Activated naive CD8-positive, alpha-beta T cell treated with anti-CD3 and anti-CD28 coated beads, Interleukin-2, amount 50 U/mL, for 24 hours (primary cell): Measurements from ENCODE around the gene GABPA.

Source experiments
- ATAC-seq: fragments of 150-1000 bp; cut with Tn5 transposase; one replicate; pipeline ENCODE4 v1.10.0; 2021
- DNase-seq: peaks from one replicate; pipeline ENCODE4 v3.0.0; 2021
- H3K27ac Mint-ChIP-seq: one replicate; pipeline ENCODE4 v1.8.0; 2021; ENCODE audit warnings: mild to moderate bottlenecking, mixed read lengths
- H3K27me3 Mint-ChIP-seq: one replicate; pipeline ENCODE4 v1.8.0; 2021; ENCODE audit warnings: mixed read lengths
- H3K36me3 Mint-ChIP-seq: one replicate; pipeline ENCODE4 v1.8.0; 2021; ENCODE audit warnings: low read depth, mixed read lengths
- H3K4me1 Mint-ChIP-seq: one replicate; pipeline ENCODE4 v1.8.0; 2021; ENCODE audit warnings: mixed read lengths
- H3K4me3 Mint-ChIP-seq: one replicate; pipeline ENCODE4 v1.8.0; 2021; ENCODE audit warnings: mild to moderate bottlenecking, moderate library complexity, mixed read lengths
- H3K9me3 Mint-ChIP-seq: one replicate; pipeline ENCODE4 v1.8.0; 2021; ENCODE audit warnings: mixed read lengths

GABPA gene

DNA sequence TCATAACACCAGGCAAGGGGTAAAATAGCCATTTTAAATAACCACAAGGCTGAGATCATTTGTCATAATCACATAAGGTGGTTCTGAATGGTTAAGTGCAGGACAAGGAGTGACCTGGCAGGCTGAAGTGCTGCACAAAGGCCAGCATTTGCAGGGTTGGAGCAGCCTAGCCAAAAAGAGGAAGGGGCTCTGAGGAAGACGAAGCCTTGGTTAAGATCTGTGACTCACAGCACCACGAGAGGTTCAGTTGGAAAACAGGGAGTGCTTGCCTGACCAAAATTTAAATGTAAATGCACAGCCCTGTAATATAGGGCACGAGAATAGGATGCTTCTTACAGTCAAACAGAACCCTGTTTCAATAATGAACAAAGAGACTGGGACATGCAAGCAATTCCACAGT, 12.1 kb upstream of the GABPA start:
- peaks cover 48% of the 10 kb centered on the region for H3K36me3 Mint-ChIP-seq
- no peaks in the 10 kb centered on the region for H3K4me1 Mint-ChIP-seq
- no peaks in the 10 kb centered on the region for H3K9me3 Mint-ChIP-seq
- DNase-seq (no peak), ATAC-seq (no peak)
- no peaks in the 10 kb centered on the region for H3K27me3 Mint-ChIP-seq
- H3K27ac Mint-ChIP-seq, result no peak overlapping the region
- no peak overlapping the region for H3K4me3 Mint-ChIP-seq

DNA sequence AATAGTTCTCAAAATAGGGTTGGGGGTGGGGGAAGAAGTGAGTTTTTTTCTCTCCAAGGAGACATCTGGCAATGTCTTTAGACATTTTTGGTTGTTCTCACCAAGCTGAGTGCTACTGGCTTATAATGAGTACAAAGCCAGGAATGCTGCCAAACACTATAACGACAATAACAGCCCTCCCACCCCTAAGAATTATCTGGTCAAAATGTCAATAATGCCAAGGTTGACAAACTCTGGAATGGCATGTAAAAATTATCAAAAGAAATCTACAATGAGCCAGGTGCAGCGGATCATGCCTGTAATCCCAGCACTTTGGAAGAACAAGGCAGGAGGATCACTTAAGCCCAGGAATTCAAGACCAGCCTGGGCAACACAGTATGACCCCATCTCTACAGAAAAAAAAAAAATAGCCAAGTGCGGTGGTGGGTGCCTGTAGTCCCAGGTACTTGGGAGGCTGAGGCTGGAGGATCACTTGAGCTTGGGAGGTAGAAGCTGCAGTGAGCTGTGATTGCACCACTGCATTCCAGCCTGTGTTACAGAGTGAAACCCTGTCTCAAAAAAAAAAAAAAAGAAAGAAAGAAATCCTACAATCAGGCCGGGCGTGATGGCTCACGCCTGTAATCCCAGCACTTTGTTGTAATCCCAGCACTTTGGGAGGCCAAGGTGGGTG, 2.5 kb upstream of the GABPA start:
- peaks cover 56% of the 10 kb centered on the region for H3K36me3 Mint-ChIP-seq
- no peak overlapping the region for H3K27ac Mint-ChIP-seq
- DNase-seq, result no peak
- peaks cover 36% of the 10 kb centered on the region for H3K4me1 Mint-ChIP-seq
- no peak overlapping the region for H3K4me3 Mint-ChIP-seq
- H3K27me3 Mint-ChIP-seq, result peaks cover 3% of the 10 kb centered on the region
- no peak for ATAC-seq
- no peaks in the 10 kb centered on the region for H3K9me3 Mint-ChIP-seq

DNA sequence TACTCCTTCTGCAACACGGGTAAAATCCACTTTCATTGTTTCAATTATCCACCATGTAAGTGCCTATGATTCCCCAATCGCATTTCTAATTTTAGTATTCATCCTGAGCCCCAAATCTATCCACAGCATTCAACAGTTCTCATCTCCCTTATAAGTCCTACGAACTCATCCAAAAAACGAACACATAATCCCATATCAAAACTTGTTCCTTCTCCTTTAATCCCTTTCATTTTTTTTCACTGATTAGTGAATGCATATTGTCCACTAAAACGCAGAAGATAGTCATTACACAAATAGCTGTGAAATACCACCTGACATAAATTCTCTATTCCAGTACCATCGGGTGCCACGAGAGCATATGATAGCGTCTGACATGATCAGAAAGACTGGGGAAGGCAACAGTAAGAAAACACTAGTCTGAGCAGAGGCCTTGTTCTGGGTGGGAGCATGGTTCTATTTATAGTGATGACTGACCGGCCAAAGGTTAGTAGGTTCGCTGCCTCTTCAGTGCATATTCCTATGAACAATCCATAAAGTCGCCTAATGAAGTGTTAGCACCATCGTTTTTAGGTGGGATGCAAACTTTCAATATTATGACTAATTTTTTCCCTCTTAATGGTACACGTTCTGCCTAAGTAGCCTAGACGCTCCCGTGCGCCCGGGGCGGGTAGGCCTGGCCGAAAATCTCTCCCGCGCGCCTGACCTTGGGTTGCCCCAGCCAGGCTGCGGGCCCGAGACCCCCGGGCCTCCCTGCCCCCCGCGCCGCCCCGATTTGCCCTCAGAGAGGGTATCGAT, 716 bp upstream of the GABPA start:
- Mint-ChIP-seq H3K27ac (peak overlapping the region; percentile 100), H3K27me3 (peaks cover 3% of the 10 kb centered on the region), H3K4me1 (peaks cover 48% of the 10 kb centered on the region), H3K4me3 (peak overlapping the region; percentile 99), H3K36me3 (peaks cover 39% of the 10 kb centered on the region), H3K9me3 (no peaks in the 10 kb centered on the region)
- peak; percentile 40 for DNase-seq
- ATAC-seq, result no peak

DNA sequence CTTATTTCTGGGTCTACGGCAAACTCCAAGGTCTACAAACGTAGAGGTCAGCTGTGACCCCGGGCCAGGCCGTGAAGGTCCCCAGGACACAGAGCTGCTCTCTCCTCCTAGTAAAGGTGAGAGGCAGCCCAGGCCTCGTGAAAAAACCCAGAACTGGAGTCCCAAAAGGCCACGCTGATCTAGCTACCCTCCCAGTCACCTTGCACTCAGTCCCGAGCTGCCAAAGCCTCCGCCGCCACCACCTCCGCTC, 193 bp upstream of the GABPA start:
- peaks cover 35% of the 10 kb centered on the region for H3K36me3 Mint-ChIP-seq
- H3K27ac Mint-ChIP-seq, result peak overlapping the region; percentile 100
- peaks cover 51% of the 10 kb centered on the region for H3K4me1 Mint-ChIP-seq
- no peak for DNase-seq
- no peaks in the 10 kb centered on the region for H3K9me3 Mint-ChIP-seq
- peaks cover 3% of the 10 kb centered on the region for H3K27me3 Mint-ChIP-seq
- peak overlapping the region; percentile 99 for H3K4me3 Mint-ChIP-seq
- ATAC-seq, result no peak

DNA sequence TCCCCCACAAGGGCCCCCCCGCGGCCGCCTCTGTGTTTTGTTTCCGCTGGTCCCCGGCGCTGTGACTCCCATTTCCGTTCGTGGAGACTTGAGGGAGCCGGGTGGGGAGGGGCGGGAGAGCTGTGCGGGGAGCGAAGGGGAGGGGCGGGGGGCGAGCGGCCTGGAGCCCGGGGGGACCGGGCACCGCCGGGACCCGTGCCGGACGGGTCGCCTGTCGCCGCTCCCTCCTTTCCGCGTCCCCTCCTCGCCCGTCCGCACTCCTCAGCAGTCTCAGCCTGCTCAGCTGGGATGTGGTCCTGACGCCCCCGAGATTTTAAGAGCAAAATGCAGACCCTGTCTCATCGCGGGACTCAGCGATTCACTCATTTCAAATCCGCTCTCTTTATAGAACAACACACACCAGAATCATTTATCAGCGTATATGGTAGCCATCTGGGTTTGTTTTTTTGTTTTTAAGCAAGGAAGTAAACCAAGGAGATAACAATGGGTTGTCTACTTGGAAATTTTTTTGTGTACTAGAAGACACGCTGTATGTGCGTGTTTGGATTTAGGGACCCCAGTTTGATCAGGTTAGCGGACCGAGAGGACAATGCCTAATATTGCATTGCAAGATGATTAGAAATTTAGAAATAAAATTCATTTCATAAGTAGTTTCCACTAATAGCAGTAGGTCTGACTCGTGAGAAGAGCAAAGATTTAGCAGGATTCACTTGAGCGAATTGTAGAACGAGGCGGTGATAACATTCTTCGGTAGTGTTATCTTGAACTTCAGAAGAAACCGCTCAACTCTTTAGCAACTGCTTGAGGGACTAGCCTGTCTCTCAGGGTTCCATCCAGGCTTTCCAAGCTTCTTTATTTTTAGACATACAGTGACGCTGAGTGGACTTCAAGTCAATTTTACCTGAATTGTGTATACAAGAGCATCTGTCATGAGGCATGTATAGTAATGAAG, 1.1 kb downstream of the GABPA start:
- peaks cover 3% of the 10 kb centered on the region for H3K27me3 Mint-ChIP-seq
- peak overlapping the region; percentile 97 for H3K27ac Mint-ChIP-seq
- H3K4me3 Mint-ChIP-seq, result peak overlapping the region; percentile 99
- H3K4me1 Mint-ChIP-seq, result peaks cover 49% of the 10 kb centered on the region
- DNase-seq (peak; percentile 81), ATAC-seq (peak; percentile 37)
- no peaks in the 10 kb centered on the region for H3K9me3 Mint-ChIP-seq
- peaks cover 26% of the 10 kb centered on the region for H3K36me3 Mint-ChIP-seq

GRCh38 chr21:25737421-25737820, 2.6 kb downstream of the GABPA start:
- H3K36me3 Mint-ChIP-seq, result peaks cover 25% of the 10 kb centered on the region
- H3K4me3 Mint-ChIP-seq, result no peak overlapping the region
- DNase-seq (no peak), ATAC-seq (no peak)
- H3K9me3 Mint-ChIP-seq, result no peaks in the 10 kb centered on the region
- no peak overlapping the region for H3K27ac Mint-ChIP-seq
- H3K4me1 Mint-ChIP-seq, result peaks cover 45% of the 10 kb centered on the region
- peaks cover 3% of the 10 kb centered on the region for H3K27me3 Mint-ChIP-seq

DNA sequence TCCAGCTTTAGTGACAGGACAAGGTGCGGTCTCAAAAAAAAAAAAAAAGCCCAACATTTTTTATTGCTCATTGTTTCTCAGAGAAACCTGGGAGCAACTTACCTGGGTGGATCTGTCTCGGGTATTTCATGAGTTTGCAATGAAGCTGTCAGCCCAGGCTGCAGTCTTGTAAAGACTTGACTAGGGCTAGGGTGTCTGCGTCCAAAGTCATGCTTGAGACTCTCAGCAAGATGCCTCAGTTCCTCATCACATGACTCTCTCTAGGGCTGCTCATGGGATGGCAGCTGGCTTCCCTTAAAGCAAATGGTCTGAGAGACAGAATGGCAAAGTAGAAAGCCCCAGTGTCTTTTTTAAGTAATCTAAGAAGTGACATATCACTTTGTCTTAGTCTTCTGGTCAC, 8.1 kb downstream of the GABPA start:
- DNase-seq (no peak), ATAC-seq (no peak)
- Mint-ChIP-seq H3K4me1 (peaks cover 10% of the 10 kb centered on the region), H3K4me3 (no peak overlapping the region), H3K9me3 (no peaks in the 10 kb centered on the region), H3K36me3 (peaks cover 6% of the 10 kb centered on the region), H3K27ac (no peak overlapping the region), H3K27me3 (no peaks in the 10 kb centered on the region)

GRCh38 chr21:25744854-25745253, 10.1 kb downstream of the GABPA start:
- Mint-ChIP-seq H3K36me3 (peaks cover 16% of the 10 kb centered on the region), H3K27ac (no peak overlapping the region), H3K4me1 (peaks cover 3% of the 10 kb centered on the region), H3K27me3 (no peaks in the 10 kb centered on the region), H3K4me3 (no peak overlapping the region), H3K9me3 (no peaks in the 10 kb centered on the region)
- DNase-seq, result no peak
- ATAC-seq, result no peak

DNA sequence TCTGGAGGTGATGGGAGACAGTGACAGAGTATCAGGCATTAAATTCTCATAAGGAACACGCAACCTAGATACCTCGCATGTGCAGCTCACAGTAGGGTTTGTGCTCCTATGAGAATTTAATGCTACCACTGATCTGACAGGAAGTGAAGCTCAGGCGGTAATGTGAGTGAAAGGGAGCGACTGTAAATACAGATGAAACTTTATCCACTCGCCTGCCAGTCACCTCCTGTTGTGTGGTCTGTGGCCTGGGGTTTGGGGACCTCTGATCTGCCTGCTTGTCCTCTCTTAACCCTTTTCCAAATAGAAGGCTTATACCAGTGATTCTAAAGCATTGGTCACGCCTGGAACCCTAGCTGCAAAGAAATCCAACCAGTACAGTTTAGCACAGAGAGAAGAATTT, 15.3 kb downstream of the GABPA start:
- ATAC-seq (peak; percentile 46), DNase-seq (no peak)
- peaks cover 30% of the 10 kb centered on the region for H3K36me3 Mint-ChIP-seq
- no peaks in the 10 kb centered on the region for H3K27me3 Mint-ChIP-seq
- H3K4me1 Mint-ChIP-seq, result peaks cover 7% of the 10 kb centered on the region
- no peak overlapping the region for H3K27ac Mint-ChIP-seq
- no peak overlapping the region for H3K4me3 Mint-ChIP-seq
- no peaks in the 10 kb centered on the region for H3K9me3 Mint-ChIP-seq

DNA sequence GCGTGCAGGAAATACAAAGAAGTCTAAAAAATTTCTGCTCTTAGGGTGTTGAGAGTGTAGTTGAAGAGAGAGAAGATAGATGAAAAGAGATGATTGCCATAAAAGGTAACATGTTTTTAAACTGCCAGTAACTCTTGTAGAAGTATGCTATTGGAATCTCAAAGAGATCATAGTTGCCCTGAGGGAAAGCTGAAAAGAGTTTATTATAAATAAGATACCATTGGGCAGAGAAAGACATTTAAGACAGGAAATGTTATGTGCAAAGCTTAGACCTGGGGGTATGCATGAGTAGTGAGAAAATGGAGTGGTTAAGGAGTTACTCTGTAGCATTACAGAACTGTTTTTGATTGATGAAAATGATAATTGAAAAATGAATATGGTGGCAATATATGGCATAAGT, 17.6 kb downstream of the GABPA start:
- no peaks in the 10 kb centered on the region for H3K27me3 Mint-ChIP-seq
- no peak for DNase-seq

DNA sequence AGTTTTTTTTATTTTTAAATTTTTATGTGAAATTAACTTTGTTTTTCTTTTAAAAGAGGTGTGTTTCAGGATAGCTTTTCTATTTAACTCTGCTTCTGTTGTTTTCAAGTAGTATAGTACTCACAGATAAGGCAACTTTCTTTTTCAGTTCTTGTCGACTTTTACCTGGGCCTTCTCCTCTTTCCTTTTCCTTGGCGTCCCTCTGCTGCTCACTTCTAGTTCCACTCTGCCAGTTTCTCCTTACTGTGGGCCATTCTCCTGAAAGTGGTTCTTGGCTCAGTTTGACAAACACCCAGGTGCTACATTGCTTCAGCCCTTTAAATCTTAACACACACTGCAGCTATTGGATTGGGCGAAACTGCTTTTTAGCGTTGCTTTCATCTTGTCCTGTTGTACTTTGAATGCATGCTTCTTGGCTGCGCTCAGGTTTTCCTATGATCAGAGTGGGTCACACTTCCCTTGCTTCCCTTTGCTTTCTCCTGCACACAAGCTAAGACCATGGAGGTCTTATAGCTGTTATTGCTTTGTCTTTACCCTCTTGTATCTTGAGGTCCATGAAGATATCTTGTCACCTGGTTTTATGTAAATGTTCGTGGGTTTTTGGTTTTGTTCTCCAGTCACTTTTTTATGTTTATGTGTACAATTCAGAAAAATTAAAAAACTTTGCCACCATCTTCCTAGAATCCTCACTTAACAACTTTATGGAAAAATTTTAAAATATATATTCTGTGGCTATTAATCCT, 21.6 kb downstream of the GABPA start:
- ATAC-seq (no peak), DNase-seq (no peak)
- Mint-ChIP-seq H3K4me3 (no peak overlapping the region), H3K36me3 (peaks cover 48% of the 10 kb centered on the region), H3K27ac (peak overlapping the region; percentile 37), H3K9me3 (no peaks in the 10 kb centered on the region), H3K4me1 (peaks cover 21% of the 10 kb centered on the region), H3K27me3 (no peaks in the 10 kb centered on the region)

More for the DNA sequence above, 17.6 kb downstream of the GABPA start:
- no peak overlapping the region for H3K4me3 Mint-ChIP-seq
- no peaks in the 10 kb centered on the region for H3K9me3 Mint-ChIP-seq
- no peak for ATAC-seq
- peaks cover 39% of the 10 kb centered on the region for H3K36me3 Mint-ChIP-seq
- H3K4me1 Mint-ChIP-seq, result peaks cover 20% of the 10 kb centered on the region
- H3K27ac Mint-ChIP-seq, result no peak overlapping the region

DNA sequence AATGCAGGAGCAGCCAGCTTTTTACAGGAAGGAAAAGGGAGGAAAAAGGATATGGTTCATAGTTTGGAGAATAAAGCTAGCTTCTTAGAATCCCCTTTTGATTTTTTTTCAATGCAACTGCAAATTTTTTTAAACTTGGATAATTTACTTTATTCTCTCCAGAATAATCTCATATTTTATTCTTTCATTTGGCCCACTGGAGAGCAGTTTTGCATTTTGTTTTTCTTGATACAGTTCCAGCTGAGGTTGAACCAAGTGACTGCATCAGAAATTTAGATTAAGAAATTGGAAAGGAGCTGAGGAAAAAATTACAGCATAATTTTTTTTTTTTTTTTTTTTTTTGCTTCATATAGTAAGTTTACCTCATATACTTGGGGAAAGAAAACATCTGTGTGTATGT, 22.8 kb downstream of the GABPA start:
- Mint-ChIP-seq H3K4me1 (peaks cover 21% of the 10 kb centered on the region), H3K4me3 (no peak overlapping the region), H3K27me3 (no peaks in the 10 kb centered on the region), H3K9me3 (no peaks in the 10 kb centered on the region), H3K36me3 (peaks cover 44% of the 10 kb centered on the region), H3K27ac (no peak overlapping the region)
- ATAC-seq, result no peak
- DNase-seq, result no peak

DNA sequence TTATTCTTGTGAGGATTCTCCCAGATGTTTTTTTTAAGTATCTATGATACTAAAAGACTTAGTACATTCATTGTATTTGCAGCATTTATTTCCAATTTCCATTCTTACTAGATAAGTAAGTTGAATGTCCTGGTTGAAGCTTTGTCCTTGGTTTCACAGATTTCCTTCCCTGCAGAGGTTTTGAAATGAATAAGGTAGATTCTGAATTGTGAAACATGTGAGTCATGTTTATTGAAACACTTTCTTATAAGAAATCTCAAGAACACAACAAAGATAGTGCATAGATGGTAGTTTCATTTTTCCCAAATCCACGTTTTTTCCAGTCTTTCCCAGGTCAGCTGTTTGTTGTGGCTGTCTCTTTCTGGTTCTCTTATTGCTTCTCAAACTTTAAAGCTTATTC, 24.8 kb downstream of the GABPA start:
- Mint-ChIP-seq H3K27me3 (no peaks in the 10 kb centered on the region), H3K9me3 (no peaks in the 10 kb centered on the region), H3K36me3 (peaks cover 42% of the 10 kb centered on the region), H3K4me3 (no peak overlapping the region), H3K4me1 (peaks cover 21% of the 10 kb centered on the region), H3K27ac (no peak overlapping the region)
- no peak for ATAC-seq
- DNase-seq, result no peak

DNA sequence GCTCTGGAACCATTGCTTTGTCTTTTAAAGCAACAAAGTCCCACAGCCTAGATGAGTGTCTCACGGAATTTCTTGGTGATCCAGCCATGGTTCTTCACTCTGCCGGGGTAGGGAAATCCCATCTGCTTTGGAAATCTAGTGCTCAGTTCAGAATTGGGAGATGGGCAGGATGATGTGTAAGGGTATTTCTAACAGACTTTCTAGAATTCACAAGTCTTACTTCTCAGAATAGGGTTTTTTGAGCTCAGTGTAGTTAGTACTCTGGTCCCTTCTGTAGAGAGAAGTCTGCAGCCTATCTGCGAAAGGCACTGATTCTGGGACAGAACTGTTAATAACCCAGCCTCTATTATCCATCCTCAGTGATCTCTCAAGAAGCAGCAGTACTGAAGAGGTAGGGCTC, 25.3 kb downstream of the GABPA start:
- DNase-seq (no peak), ATAC-seq (no peak)
- Mint-ChIP-seq H3K9me3 (no peaks in the 10 kb centered on the region), H3K36me3 (peaks cover 44% of the 10 kb centered on the region), H3K4me1 (peaks cover 21% of the 10 kb centered on the region), H3K4me3 (no peak overlapping the region), H3K27ac (no peak overlapping the region), H3K27me3 (no peaks in the 10 kb centered on the region)
